Fibroblast of the aortic adventitia (primary cell): ENCODE results near the gene CPA3. TPM values are rescaled to one million over a fixed set of nuclear protein-coding genes. Genes with fewer than 3 reads are reported as not detected.
A peak's percentile ranks its signal among the peaks of the same experiment; 100 is the strongest.

Experiments
- DNase-seq: peaks from one replicate; pipeline ENCODE4 v3.0.0-alpha.2; 2010; ENCODE audit warnings: low read depth
- H3K4me3 ChIP-seq: 2 replicates; pipeline ENCODE4 v1.5.1; 2011; ENCODE audit warnings: low read depth, mild to moderate bottlenecking, control low read depth, low read length, moderate library complexity
- total RNA-seq: library from RNA; depleted of rRNA; stranded (reverse); fragments of >200 nt; gene quantifications from 2 replicates; pipeline ENCODE4 v1.2.3, GENCODE V29; 2012; ENCODE audit warnings: low replicate concordance
- TF ChIP-seq, protein P1 (sequence below): IDR thresholded peaks from 2 replicates; pipeline ENCODE4 v1.5.1; 2011; ENCODE audit warnings: mild to moderate bottlenecking, low read length, control low read depth, inconsistent platforms; ENCODE audit not compliant: insufficient read depth

The CPA3 gene
- total RNA-seq, 1 donor: 0.18 TPM

DNA sequence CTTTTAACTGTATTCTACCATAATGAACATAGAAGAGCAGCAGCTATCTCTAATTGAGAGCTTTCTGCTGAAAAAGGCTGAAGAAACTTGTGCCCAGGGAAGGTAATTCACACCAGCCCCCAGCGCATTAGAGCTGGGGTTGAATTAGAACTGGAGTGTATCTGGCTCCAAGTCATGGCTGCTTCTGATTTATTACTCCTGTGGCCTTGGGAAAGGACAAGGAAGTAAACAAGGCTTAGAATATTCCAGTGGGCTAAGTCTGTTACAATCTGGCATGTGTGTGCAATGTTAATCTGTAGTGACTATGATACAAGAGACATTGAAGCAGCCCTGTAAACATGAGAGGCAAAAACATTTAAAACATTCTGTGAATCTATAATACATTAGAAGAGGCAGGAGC, 18.1 kb downstream of the CPA3 start:
- DNase-seq: no peak
- TF ChIP-seq, protein P1, sequence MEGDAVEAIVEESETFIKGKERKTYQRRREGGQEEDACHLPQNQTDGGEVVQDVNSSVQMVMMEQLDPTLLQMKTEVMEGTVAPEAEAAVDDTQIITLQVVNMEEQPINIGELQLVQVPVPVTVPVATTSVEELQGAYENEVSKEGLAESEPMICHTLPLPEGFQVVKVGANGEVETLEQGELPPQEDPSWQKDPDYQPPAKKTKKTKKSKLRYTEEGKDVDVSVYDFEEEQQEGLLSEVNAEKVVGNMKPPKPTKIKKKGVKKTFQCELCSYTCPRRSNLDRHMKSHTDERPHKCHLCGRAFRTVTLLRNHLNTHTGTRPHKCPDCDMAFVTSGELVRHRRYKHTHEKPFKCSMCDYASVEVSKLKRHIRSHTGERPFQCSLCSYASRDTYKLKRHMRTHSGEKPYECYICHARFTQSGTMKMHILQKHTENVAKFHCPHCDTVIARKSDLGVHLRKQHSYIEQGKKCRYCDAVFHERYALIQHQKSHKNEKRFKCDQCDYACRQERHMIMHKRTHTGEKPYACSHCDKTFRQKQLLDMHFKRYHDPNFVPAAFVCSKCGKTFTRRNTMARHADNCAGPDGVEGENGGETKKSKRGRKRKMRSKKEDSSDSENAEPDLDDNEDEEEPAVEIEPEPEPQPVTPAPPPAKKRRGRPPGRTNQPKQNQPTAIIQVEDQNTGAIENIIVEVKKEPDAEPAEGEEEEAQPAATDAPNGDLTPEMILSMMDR: no peak
- no peak overlapping the region for H3K4me3 ChIP-seq

DNA sequence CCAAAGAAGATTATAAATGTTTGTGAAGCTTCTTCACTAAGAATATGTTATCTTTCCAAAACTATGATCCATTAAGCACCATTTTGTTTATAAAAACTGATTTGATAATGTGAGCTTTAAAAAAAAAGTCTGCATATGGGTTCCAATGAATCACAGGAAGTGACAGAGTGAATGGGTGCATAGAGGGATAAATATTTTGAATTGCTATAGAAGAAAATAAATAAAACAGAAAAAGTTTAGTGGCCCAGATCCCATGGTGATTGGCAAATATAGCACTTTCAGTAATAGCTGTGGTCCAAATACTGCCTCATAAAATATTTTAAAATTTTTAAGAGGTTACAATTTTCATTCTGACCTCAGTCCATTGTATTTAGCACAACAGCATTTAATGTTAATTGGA, 19.2 kb downstream of the CPA3 start:
- H3K4me3 ChIP-seq: no peak overlapping the region
- DNase-seq: no peak
- TF ChIP-seq, protein P1: no peak

DNA sequence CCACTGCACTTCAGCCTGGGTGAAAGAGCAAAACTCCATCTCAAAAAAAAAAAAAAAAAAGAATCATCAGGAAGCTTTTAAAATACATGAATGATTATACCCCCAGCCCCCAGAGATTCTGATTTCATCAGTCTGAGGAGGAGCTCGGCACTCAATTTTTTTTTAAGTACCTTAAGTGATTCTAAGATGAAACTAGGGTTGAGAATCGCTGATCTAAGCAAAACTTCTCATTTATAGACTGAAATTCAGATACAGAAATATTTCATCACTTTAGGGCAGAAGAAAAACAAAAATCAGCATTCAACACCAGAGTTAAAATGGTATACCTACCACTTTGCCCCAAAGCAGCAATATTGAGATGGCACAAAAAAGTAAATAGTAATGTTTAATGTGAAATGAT, 24.7 kb downstream of the CPA3 start:
- no peak for DNase-seq
- no peak overlapping the region for H3K4me3 ChIP-seq
- TF ChIP-seq, protein P1: no peak

GRCh38 chr3:148896062-148896461, 31.0 kb downstream of the CPA3 start:
- TF ChIP-seq, protein P1: no peak
- H3K4me3 ChIP-seq: no peak overlapping the region
- DNase-seq: no peak

GRCh38 chr3:148901987-148902791, 37.1 kb downstream of the CPA3 start:
- no peak overlapping the region for H3K4me3 ChIP-seq
- peak; percentile 69 for DNase-seq
- TF ChIP-seq, protein P1: no peak

GRCh38 chr3:148903022-148903442, 37.9 kb downstream of the CPA3 start:
- DNase-seq: peak; percentile 7
- no peak overlapping the region for H3K4me3 ChIP-seq
- TF ChIP-seq, protein P1: no peak
